ENCODE measurements around the gene PTPRN2. TPM values are rescaled to one million over a fixed set of nuclear protein-coding genes. Genes with fewer than 3 reads are reported as not detected.

PTPRN2 gene
- total and polyA plus RNA-seq, 7 donors, result 0.47 to 0.82 (median 0.51) TPM

- intact Hi-C loops (cut with DNase I), result no loop called here
- Histone ChIP-seq H3K36me3 (ENCODE audit: insufficient read depth in 1 of 2, low read depth in 1 of 2) (no peaks in the 10 kb centered on the region), H3K4me3 (no peak overlapping the region), H3K9me3 (no peaks in the 10 kb centered on the region), H3K4me1 (no peaks in the 10 kb centered on the region), H3K27me3 (ENCODE audit: insufficient read depth in 3 of 3, low read length in 2 of 3) (peaks cover 0 to 55% (median 9%) of the 10 kb centered on the region in 3 donors), H3K27ac (no peak overlapping the region)
- TF ChIP-seq CTCF (IDR thresholded peaks at IDR 0.05), result no peak
- WGBS, 3 donors, result 84 to 85% (median 85%) methylated on average over 27 to 30 of the region's 30 CpGs
- ATAC-seq (no peak), DNase-seq (no peak)
Observed at GRCh38 chr7:157674715-157675426, 912.8 kb downstream of the PTPRN2 start.

GRCh38 chr7:157674027-157674714 lies 913.5 kb downstream of the PTPRN2 start:
- WGBS, 3 donors, result 75 to 78% (median 78%) methylated on average over 28 of the region's 28 CpGs
- Histone ChIP-seq H3K36me3 (ENCODE audit: insufficient read depth in 1 of 2, low read depth in 1 of 2) (no peaks in the 10 kb centered on the region), H3K9me3 (no peaks in the 10 kb centered on the region), H3K27me3 (ENCODE audit: insufficient read depth in 3 of 3, low read length in 2 of 3) (peaks cover 0 to 58% (median 6%) of the 10 kb centered on the region in 3 donors), H3K4me3 (no peak overlapping the region), H3K27ac (no peak overlapping the region), H3K4me1 (no peaks in the 10 kb centered on the region)
- TF ChIP-seq CTCF (IDR thresholded peaks at IDR 0.05), result no peak
- ATAC-seq (no peak), DNase-seq (no peak)
- intact Hi-C loops (cut with DNase I), result no loop called here

GRCh38 chr7:157673573-157673972 lies 914.0 kb downstream of the PTPRN2 start:
- ATAC-seq, result no peak
- 71 to 76% (median 74%) methylated on average over 14 of the region's 14 CpGs for WGBS, 3 donors
- Histone ChIP-seq H3K36me3 (ENCODE audit: insufficient read depth in 1 of 2, low read depth in 1 of 2) (no peaks in the 10 kb centered on the region), H3K4me1 (no peaks in the 10 kb centered on the region), H3K27ac (no peak overlapping the region), H3K4me3 (no peak overlapping the region), H3K27me3 (ENCODE audit: insufficient read depth in 3 of 3, low read length in 2 of 3) (peaks cover 0 to 58% (median 4%) of the 10 kb centered on the region in 3 donors), H3K9me3 (no peaks in the 10 kb centered on the region)
- DNase-seq, result no peak
- TF ChIP-seq CTCF (IDR thresholded peaks at IDR 0.05), result no peak
- intact Hi-C loops (cut with DNase I), result no loop called here

- ATAC-seq, result no peak
- DNase-seq, result no peak
- H3K9me3 ChIP-seq, result no peaks in the 10 kb centered on the region
- intact Hi-C loops (cut with DNase I), result no loop called here
- no peaks in the 10 kb centered on the region for H3K36me3 ChIP-seq (ENCODE audit: insufficient read depth in 1 of 2, low read depth in 1 of 2)
- no peak overlapping the region for H3K27ac ChIP-seq
- H3K4me3 ChIP-seq, result no peak overlapping the region
- WGBS, 3 donors, result 82 to 85% (median 84%) methylated on average over 39 of the region's 39 CpGs
- peaks cover 0 to 43% (median 3%) of the 10 kb centered on the region in 3 donors for H3K27me3 ChIP-seq (ENCODE audit: insufficient read depth in 3 of 3, low read length in 2 of 3)
- no peaks in the 10 kb centered on the region for H3K4me1 ChIP-seq
- no peak for TF ChIP-seq CTCF (IDR thresholded peaks at IDR 0.05)
Observed at GRCh38 chr7:157671358-157672255, 916.0 kb downstream of the PTPRN2 start.

Measured in psoas muscle (tissue), 8 donors.